GM21723 (cell line): ENCODE results near the gene UBE2Q2.

ENCODE experiments used
- ATAC-seq: cut with Tn5 transposase; IDR thresholded peaks from one replicate; pipeline ENCODE4 v1.9.1; 2021; ENCODE audit warnings: mild to moderate bottlenecking, moderate library complexity; ENCODE audit not compliant: unreplicated experiment

UBE2Q2 gene

GRCh38 chr15:75921732-75922703, 78.8 kb downstream of the UBE2Q2 start:
- no peak for ATAC-seq

DNA sequence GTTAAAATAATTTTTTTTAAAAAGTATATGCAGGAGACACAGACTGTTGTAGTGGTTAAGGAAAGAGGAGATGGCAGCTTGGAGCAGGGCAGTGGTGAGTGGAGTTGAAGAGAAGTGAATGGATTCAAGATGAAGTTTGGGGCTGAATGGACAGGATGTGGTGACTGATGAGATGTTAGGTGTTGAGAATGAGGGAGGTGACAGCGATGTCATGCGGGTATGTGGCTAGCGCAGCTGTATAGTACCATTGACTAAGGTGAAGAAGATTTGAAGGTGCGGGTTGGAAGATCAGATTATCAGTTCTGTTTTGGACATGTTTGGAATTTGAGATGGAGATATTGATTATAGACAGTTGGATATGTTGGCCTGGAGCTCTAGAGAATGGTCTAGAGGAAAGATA, 80.5 kb downstream of the UBE2Q2 start:
- no peak for ATAC-seq

- no peak for ATAC-seq
Measured at GRCh38 chr15:75924576-75924975, 81.3 kb downstream of the UBE2Q2 start.

DNA sequence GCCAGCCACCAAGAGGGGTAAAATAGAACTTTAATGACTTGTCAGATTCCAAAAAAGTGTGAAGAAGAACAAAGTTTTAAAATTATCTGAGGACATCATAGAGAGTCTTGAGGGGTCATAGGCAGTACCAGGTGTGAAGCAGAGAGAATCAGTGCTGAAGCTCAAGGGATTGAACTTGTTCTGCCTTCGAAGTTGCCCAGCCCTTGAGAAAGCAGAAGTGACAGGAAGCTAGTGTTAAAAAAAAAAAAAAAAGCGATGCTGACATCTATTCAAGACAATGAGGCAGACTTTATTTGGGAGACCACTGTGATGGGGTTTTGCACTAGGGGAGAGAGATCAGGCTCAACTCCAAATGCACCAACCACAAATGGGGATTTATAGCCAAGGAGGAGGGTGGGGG, 82.2 kb downstream of the UBE2Q2 start:
- ATAC-seq = no peak

DNA sequence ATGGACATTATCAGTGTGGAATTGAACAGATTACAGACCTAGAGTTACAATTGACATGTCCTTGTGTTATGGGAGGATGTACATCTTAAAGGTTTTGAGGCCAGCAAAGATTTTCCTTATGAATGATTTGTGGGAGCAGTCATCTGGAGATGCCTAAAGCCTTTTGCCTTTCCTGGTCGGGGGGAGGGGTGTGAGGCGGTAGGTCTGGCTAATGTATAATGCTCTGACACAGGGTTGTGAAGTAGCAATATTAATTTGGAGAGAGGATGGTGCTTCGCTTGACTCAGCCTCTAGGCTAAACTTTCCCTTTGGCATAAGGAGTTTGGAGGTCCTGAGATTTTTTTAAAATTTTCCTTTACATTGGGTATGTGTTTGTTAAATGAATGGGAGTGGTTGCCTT, 83.7 kb downstream of the UBE2Q2 start:
- no peak for ATAC-seq

GRCh38 chr15:75927601-75928000, 84.4 kb downstream of the UBE2Q2 start:
- no peak for ATAC-seq

DNA sequence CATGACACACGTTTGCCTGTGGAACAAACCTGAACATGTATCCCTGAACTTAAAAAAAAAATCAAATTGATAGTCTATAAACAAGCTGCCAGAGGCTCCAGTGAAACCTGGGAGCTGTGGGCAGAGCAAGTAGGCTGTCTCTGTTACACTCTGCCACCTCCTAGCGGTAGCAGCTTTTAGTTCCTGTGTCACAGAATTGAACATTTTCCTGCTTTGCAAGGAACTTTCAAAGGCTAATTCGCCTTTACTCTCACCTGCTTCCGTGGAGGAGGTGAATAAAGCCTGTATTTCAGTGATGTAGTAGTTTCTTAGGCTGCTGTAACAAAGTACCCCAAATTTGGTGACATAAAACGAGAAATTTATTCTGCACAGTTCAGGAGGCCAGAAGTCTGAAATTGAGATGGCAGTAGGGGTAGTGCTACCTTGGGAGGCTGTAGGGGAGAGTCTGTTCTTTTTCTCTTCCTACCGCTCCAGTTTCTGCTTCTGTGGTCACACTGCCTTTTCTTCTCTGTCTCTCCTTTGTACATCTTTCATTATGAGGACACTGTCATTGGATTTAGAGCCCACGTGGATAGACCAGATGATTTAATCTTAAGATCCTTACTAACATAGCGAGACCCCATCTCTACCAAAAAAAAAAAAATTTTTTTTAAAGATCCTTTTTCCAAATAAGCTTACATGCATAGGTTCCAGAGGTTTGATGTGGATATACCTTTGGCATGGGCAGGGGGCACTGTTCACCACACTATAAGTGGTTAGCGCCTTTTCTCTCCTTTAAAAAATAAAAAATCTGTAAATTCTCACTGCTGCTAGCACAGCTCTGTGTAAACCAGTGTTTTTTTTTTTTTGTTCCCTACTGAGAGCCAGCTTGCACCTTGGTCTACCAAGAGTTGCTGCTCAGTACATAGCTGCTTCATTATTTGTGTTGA, 85.7 kb downstream of the UBE2Q2 start:
- ATAC-seq = no peak

DNA sequence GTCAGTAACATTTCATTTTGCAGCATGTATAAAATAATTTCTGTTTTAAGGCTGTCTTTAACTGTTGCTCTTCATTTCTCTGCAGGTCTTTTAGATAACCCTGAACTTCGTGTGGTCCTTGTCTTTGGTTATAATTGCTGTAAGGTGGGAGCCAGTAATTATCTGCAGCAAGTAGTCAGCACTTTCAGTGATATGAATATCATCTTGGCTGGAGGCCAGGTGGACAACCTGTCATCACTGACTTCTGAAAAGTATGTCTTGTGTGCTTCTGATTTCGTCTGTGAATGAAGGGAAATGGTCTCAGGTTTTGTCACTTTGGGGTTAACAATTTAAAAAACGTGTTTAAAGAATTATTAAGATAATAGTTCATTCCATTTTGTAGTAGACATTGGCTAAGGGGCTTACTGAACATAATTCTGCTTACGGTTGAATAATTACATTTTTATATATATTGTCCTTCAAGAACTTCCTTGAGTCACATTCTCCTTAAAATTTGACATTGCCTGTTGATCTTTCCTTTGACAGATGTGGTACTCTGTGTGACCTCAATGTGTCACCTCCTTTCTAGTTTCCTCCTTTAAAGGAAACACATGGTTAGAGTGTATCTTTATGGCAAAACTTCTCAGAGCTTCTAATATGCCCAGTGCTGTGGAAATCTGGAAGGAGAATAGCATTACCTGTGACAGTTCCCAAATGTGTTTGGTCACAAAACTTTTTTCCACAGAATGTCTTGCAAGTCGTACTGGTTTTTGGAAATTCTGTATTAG, 86.7 kb downstream of the UBE2Q2 start:
- ATAC-seq = no peak

GRCh38 chr15:75930866-75931265, 87.6 kb downstream of the UBE2Q2 start:
- no peak for ATAC-seq

GRCh38 chr15:75942464-75942863, 99.2 kb downstream of the UBE2Q2 start:
- no peak for ATAC-seq

DNA sequence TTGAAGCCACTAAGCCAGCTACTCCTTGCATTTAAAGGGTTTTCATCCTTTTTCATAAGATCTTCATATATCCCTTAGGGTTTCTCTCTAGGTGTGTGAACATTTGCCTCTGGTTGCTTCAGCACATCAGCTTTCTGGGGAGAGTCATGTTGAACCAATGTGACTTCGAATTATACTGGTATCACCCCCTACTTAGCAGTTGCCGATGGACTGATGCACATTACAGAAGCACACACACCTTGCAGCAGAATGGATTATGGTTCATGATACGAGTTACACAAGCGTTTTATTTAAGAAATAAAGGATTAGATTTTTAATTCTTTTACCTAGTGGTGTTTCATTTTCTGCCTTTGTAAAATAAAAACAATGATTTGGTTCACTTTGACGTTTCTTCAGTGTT, 100.0 kb downstream of the UBE2Q2 start:
- ATAC-seq = no peak

DNA sequence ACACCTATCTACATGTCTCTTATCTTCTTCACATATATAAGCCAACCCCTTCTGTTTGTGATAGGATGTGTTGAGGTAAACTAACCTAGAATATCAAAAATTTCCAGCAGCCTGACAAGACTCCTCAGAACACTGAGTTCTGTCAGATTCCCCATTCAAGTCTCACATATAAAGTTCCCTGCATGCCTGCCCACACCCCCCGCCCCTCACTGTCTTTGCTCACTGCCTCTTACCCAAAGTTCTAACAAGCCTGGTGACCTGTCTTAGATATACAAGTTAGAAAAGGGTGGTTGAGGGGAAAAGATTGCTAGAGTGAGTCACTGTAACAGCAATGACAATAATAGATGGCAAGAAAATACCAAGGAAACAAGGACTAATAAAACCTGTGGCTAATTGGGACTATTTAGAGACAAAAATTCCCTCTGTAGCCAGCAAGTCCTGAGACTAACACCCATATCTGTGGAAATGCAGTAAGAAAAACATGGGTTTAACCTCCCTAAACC, 100.5 kb downstream of the UBE2Q2 start:
- no peak for ATAC-seq

DNA sequence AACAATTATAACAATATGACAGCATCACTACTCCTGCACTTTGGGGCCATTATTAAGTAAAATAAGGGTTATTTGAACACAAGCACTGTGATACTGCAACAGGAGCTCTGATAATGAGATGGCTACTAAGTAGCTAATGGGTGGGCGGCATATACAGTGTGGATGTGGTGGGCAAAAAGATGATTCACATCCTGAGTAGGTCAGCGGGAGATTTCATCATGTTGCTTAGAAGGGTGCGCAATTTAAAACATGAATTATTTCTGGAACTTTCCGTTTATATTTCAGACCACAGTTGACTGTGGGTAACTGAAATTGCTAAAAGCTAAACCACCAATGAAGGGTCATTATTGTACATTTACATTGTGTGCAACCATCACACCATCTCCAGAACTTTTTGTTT, 102.7 kb downstream of the UBE2Q2 start:
- no peak for ATAC-seq

DNA sequence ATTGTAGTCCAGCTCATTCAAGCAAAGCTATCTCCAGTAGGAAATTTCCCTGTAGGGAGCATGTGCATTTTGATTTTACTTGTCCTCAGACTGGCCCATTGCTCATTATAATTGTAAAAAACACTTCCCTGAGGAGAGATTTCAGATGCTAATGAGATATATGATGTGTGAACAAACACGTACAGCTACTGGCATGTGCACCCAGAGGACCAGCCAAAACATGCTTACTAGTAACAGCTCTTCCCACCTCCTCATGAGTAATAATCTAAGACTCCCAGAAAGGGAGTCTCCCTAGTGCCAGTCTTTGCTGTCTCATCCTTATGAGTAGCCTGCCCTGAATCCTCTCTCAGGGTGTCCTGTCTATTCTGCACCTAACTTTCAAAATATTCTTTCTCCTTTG, 103.8 kb downstream of the UBE2Q2 start:
- ATAC-seq = no peak

DNA sequence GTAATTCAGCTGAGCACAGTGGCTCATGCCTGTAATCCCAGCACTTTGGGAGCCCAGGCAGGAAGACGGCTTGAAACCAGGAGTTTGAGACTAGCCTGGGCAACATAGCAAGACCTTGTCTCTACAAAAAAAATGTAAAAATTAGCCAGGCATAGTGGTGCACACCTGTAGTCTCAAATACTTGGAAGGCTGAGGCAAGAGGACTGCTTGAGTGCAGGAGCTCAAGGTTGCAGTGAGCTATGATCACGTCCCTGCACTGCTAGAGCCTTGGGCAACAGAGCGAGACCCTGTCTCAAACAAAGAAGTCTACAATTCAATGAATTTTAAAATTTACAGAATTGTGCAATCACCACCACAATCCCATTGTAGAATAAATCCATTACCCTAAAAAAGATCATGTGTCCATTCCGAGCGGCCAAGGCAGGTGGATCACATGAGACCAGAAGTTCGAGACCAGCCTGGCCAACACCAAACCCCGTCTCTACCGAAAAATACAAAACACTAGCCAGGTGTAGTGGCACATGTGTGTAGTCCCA, 105.6 kb downstream of the UBE2Q2 start:
- no peak for ATAC-seq
